ENCODE data around the gene RUSC2. TPM values are rescaled to one million over a fixed set of nuclear protein-coding genes. Genes with fewer than 3 reads are reported as not detected.
A peak's percentile ranks its signal among the peaks of the same experiment; 100 is the strongest.

Gene RUSC2
- total RNA-seq, 1 donor from 2014 or later: 31.5 TPM

GRCh38 chr9:35453786-35454185, 36.1 kb upstream of the RUSC2 start:
- Histone ChIP-seq H3K4me3 (no peak overlapping the region), H3K27ac (no peak overlapping the region), H3K36me3 (no peaks in the 10 kb centered on the region), H3K9me3 (no peaks in the 10 kb centered on the region), H3K27me3 (no peaks in the 10 kb centered on the region), H3K4me1 (no peaks in the 10 kb centered on the region)
- intact Hi-C loops (cut with DNase I): no loop called here
- ATAC-seq (no peak), DNase-seq (no peak)
- no peak for TF ChIP-seq CTCF (IDR thresholded peaks at IDR 0.05)

- Histone ChIP-seq H3K4me3 (no peak overlapping the region), H3K36me3 (no peaks in the 10 kb centered on the region), H3K27ac (no peak overlapping the region), H3K27me3 (no peaks in the 10 kb centered on the region), H3K4me1 (peaks cover 4% of the 10 kb centered on the region), H3K9me3 (no peaks in the 10 kb centered on the region)
- DNase-seq: no peak
- intact Hi-C loops (cut with DNase I): no loop called here
- no peak for TF ChIP-seq CTCF (IDR thresholded peaks at IDR 0.05)
- ATAC-seq: no peak
Observed at GRCh38 chr9:35464141-35465025, 25.5 kb upstream of the RUSC2 start.

DNA sequence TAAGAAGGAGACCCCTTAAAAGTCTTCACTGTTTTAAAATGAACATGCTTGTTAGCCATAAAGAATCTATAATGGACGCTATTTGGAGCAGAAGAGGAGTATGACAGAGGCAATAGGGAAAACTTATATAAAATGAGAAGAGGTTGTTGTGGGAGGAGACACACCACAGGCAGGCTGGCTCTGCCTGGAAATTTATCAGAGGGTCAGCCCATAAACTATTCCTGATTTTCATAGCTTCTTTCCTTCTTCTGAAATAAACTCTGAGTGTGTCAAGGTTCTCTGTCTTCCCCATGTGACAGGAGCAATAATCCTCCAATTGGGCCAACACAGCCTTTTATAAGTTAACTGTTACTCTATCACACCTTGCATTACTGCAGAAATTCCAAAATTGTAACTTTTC, 19.6 kb upstream of the RUSC2 start:
- TF ChIP-seq CTCF (IDR thresholded peaks at IDR 0.05): no peak
- H3K36me3 ChIP-seq: no peaks in the 10 kb centered on the region
- ATAC-seq: no peak
- H3K27ac ChIP-seq: no peak overlapping the region
- H3K27me3 ChIP-seq: no peaks in the 10 kb centered on the region
- no peak for DNase-seq
- no peak overlapping the region for H3K4me3 ChIP-seq
- no peaks in the 10 kb centered on the region for H3K9me3 ChIP-seq
- intact Hi-C loops (cut with DNase I): no loop called here
- H3K4me1 ChIP-seq: no peaks in the 10 kb centered on the region

GRCh38 chr9:35470894-35471293, 19.0 kb upstream of the RUSC2 start:
- no peak for TF ChIP-seq CTCF (IDR thresholded peaks at IDR 0.05)
- Histone ChIP-seq H3K27ac (no peak overlapping the region), H3K27me3 (no peaks in the 10 kb centered on the region), H3K36me3 (no peaks in the 10 kb centered on the region), H3K9me3 (no peaks in the 10 kb centered on the region), H3K4me3 (no peak overlapping the region), H3K4me1 (no peaks in the 10 kb centered on the region)
- DNase-seq: no peak
- intact Hi-C loops (cut with DNase I): no loop called here
- ATAC-seq: peak; percentile 74

DNA sequence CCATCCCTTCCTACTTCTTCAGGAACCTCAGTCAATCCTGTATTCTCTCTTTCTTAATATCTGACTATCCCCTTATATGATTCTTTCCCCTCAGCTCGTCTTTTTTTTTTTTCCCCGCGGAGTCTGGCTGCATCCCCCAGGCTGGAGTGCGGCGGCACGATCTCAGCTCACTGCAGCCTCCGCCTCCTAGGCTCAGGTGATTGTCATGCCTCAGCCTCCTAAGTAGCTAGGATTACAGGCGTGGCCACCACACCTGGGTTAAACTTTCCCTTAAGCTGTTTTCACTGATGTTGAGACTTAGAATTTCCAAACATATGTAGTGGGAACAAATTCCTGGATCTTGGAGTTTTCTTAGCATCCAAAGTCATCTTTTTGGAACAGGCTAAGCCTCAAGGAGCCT, 13.3 kb upstream of the RUSC2 start:
- Histone ChIP-seq H3K4me3 (no peak overlapping the region), H3K4me1 (no peaks in the 10 kb centered on the region), H3K36me3 (no peaks in the 10 kb centered on the region), H3K9me3 (no peaks in the 10 kb centered on the region), H3K27me3 (no peaks in the 10 kb centered on the region), H3K27ac (no peak overlapping the region)
- intact Hi-C loops (cut with DNase I): no loop called here
- DNase-seq (no peak), ATAC-seq (no peak)
- TF ChIP-seq CTCF (IDR thresholded peaks at IDR 0.05): no peak
